WTC11 (cell line): ENCODE data around the gene SLC11A2. TPM values are rescaled to one million over a fixed set of nuclear protein-coding genes. Genes with fewer than 3 reads are reported as not detected.

ENCODE experiments used
- ATAC-seq: fragments of 200-7000 bp; cut with Tn5 transposase; 2 replicates; pipeline ENCODE4 v1.10.0; 2021; ENCODE audit warnings: mild to moderate bottlenecking, moderate library complexity
- CTCF ChIA-PET: fragments of 300-600 bp; sonication (Branson Sonifier 250); formaldehyde crosslinking; loops from one replicate; lab custom pipeline; 2021; ENCODE audit warnings: antibody characterized with exemption; lab: Charles Lee
- POLR2A ChIA-PET: fragments of 350-600 bp; sonication (Branson Sonifier 250); formaldehyde crosslinking; loops from one replicate; lab custom pipeline; 2021; ENCODE audit warnings: antibody characterized with exemption; lab: Charles Lee
- DNase-seq: peaks from one replicate; pipeline ENCODE4 v3.0.0; 2021; ENCODE audit warnings: low spot score
- H3K27ac Mint-ChIP-seq: 2 replicates; pipeline ENCODE4 v1.8.0; 2021; ENCODE audit warnings: mixed read lengths
- H3K27me3 Mint-ChIP-seq: 2 replicates; pipeline ENCODE4 v1.8.0; 2021; ENCODE audit warnings: low read depth, mild to moderate bottlenecking, moderate library complexity, mixed read lengths
- H3K36me3 Mint-ChIP-seq: 2 replicates; pipeline ENCODE4 v1.8.0; 2021; ENCODE audit warnings: mixed read lengths
- H3K4me1 Mint-ChIP-seq: 2 replicates; pipeline ENCODE4 v1.8.0; 2022; ENCODE audit warnings: mixed read lengths
- H3K4me3 Mint-ChIP-seq: 2 replicates; pipeline ENCODE4 v1.8.0; 2021; ENCODE audit warnings: mild to moderate bottlenecking, moderate library complexity, mixed read lengths
- H3K9me3 Mint-ChIP-seq: 2 replicates; pipeline ENCODE4 v1.8.0; 2021; ENCODE audit warnings: mixed read lengths
- ARID4B ChIP-seq: sonication (generic); formaldehyde crosslinking; IDR thresholded peaks from 2 replicates; pipeline ENCODE4 v1.8.0; 2023; ENCODE audit warnings: missing genetic modification reagents, mild to moderate bottlenecking, borderline replicate concordance
- ATF3 ChIP-seq: sonication (generic); formaldehyde crosslinking; conservative IDR thresholded peaks from 2 replicates; pipeline ENCODE4 v1.8.1; 2022; ENCODE audit warnings: mild to moderate bottlenecking, missing genetic modification reagents
- CREM ChIP-seq: sonication (generic); formaldehyde crosslinking; IDR thresholded peaks from 2 replicates; pipeline ENCODE4 v1.8.1; 2022; ENCODE audit warnings: mild to moderate bottlenecking, missing genetic modification reagents, moderate library complexity
- GABPB1 ChIP-seq: sonication (generic); formaldehyde crosslinking; IDR thresholded peaks from 2 replicates; pipeline ENCODE4 v1.8.1; 2023; ENCODE audit warnings: mild to moderate bottlenecking, missing genetic modification reagents
- IRF1 ChIP-seq: sonication (generic); formaldehyde crosslinking; IDR thresholded peaks from 2 replicates; pipeline ENCODE4 v1.8.0; 2023; ENCODE audit warnings: missing genetic modification reagents
- IRF2 ChIP-seq: sonication (generic); formaldehyde crosslinking; IDR thresholded peaks from 2 replicates; pipeline ENCODE4 v1.8.0; 2022; ENCODE audit warnings: low read depth, missing genetic modification reagents, borderline replicate concordance
- JAZF1 ChIP-seq: fragments of 250-450 bp; sonication (Bioruptor Pico); IDR thresholded peaks from 2 replicates; pipeline ENCODE4 v1.9.0; 2021; ENCODE audit warnings: moderate library complexity, mild to moderate bottlenecking, inconsistent platforms
- NFE2L1 ChIP-seq: sonication (generic); formaldehyde crosslinking; IDR thresholded peaks from 2 replicates; pipeline ENCODE4 v1.8.1; 2023; ENCODE audit warnings: missing genetic modification reagents
- NR3C1 ChIP-seq: sonication (generic); formaldehyde crosslinking; conservative IDR thresholded peaks from 2 replicates; pipeline ENCODE4 v1.8.1; 2023; ENCODE audit warnings: low read depth, mild to moderate bottlenecking, missing genetic modification reagents
- PRRX2 ChIP-seq: fragments of 250-450 bp; sonication (Bioruptor Pico); IDR thresholded peaks from 2 replicates; pipeline ENCODE4 v1.8.0; 2021; ENCODE audit warnings: mild to moderate bottlenecking
- SMAD3 ChIP-seq: sonication (generic); formaldehyde crosslinking; IDR thresholded peaks from 2 replicates; pipeline ENCODE4 v1.8.0; 2022; ENCODE audit warnings: missing genetic modification reagents, mild to moderate bottlenecking, borderline replicate concordance
- SMAD4 ChIP-seq: sonication (generic); formaldehyde crosslinking; IDR thresholded peaks from 2 replicates; pipeline ENCODE4 v1.8.0; 2022; ENCODE audit warnings: mild to moderate bottlenecking, missing genetic modification reagents
- SP1 ChIP-seq: sonication (generic); formaldehyde crosslinking; conservative IDR thresholded peaks from 2 replicates; pipeline ENCODE4 v1.8.1; 2022; ENCODE audit warnings: missing genetic modification reagents
- STAT6 ChIP-seq: sonication (generic); formaldehyde crosslinking; conservative IDR thresholded peaks from 2 replicates; pipeline ENCODE4 v1.8.1; 2023; ENCODE audit warnings: mild to moderate bottlenecking, low read depth, missing genetic modification reagents, moderate library complexity
- ZBTB43 ChIP-seq: sonication (generic); formaldehyde crosslinking; IDR thresholded peaks from 2 replicates; pipeline ENCODE4 v1.8.1; 2023; ENCODE audit warnings: mild to moderate bottlenecking, missing genetic modification reagents
- ZMAT4 ChIP-seq: fragments of 250-450 bp; sonication (Bioruptor Pico); IDR thresholded peaks from 2 replicates; pipeline ENCODE4 v1.9.0; 2021; ENCODE audit warnings: mild to moderate bottlenecking
- ZNF512 ChIP-seq: sonication (generic); formaldehyde crosslinking; IDR thresholded peaks from 2 replicates; pipeline ENCODE4 v1.8.1; 2022; ENCODE audit warnings: missing genetic modification reagents, borderline replicate concordance
- ZNF532 ChIP-seq: fragments of 250-450 bp; sonication (Bioruptor Pico); IDR thresholded peaks from 2 replicates; pipeline ENCODE4 v1.9.0; 2021; ENCODE audit warnings: mild to moderate bottlenecking, borderline replicate concordance
- total RNA-seq: library from RNA; stranded (reverse); gene quantifications from 3 replicates; pipeline ENCODE4 v1.2.3, GENCODE V29; 2021

SLC11A2 gene
- total RNA-seq, 1 experiment from 2014 or later: 58.0 TPM

GRCh38 chr12:51005671-51006070 lies 20.5 kb downstream of the SLC11A2 start (continued):
- TF ChIP-seq ZNF512 (no peak), NR3C1 (CRISPR knock-in tag) (no peak)
- TF ChIP-seq, all 79 proteins: peak for 0

- Mint-ChIP-seq H3K9me3 (no peaks in the 10 kb centered on the region), H3K27me3 (no peaks in the 10 kb centered on the region), H3K27ac (peak overlapping the region; percentile 95), H3K36me3 (peaks cover 57% of the 10 kb centered on the region), H3K4me1 (peaks cover 38% of the 10 kb centered on the region), H3K4me3 (no peak overlapping the region)
- ChIA-PET CTCF (interaction anchor here (0.7 to 3.5 kb wide), 4 partner anchors 18 to 336 kb away, joined by 3 to 30 read pairs (median 4); partner anchors contain the start of gene SLC11A2), POLR2A (interaction anchor here (1.1 to 1.3 kb wide), 2 partner anchors 21 to 23 kb away, joined by 4 to 6 read pairs; partner anchors contain the start of gene SLC11A2)
- ATAC-seq: no peak
- no peak for DNase-seq
- TF ChIP-seq PRRX2 (CRISPR knock-in tag) (no peak), ZNF532 (no peak), GABPB1 (CRISPR knock-in tag) (no peak), SMAD4 (no peak), NFE2L1 (CRISPR knock-in tag) (no peak), JAZF1 (no peak), ZBTB43 (CRISPR knock-in tag) (no peak), ATF3 (CRISPR knock-in tag) (no peak), ZNF512 (no peak), IRF1 (CRISPR knock-in tag) (no peak), CREM (CRISPR knock-in tag) (no peak), SP1 (CRISPR knock-in tag) (no peak), STAT6 (CRISPR knock-in tag) (no peak), ZMAT4 (no peak), IRF2 (no peak), ARID4B (CRISPR knock-in tag) (no peak), SMAD3 (CRISPR knock-in tag) (no peak)
Observed at GRCh38 chr12:51005030-51005429, 21.2 kb downstream of the SLC11A2 start.
